Naive B cell (primary cell): ENCODE results near the gene PSMG1. TPM values are rescaled to one million over a fixed set of nuclear protein-coding genes. Genes with fewer than 3 reads are reported as not detected.

Source experiments
- ATAC-seq, 2 donors: fragments of 150-1000 bp; cut with Tn5 transposase; 2 replicates each; pipeline ENCODE4 v1.10.0; 2021; ENCODE audit warnings: low read depth in 2 of 2, mild to moderate bottlenecking in 2 of 2, moderate library complexity in 2 of 2
- DNase-seq: peaks from one replicate; pipeline ENCODE4 v3.0.0; 2022
- H3K27ac Mint-ChIP-seq, 6 donors: one replicate each; pipeline ENCODE4 v1.8.0; 2020 to 2022; ENCODE audit warnings: mild to moderate bottlenecking in 6 of 6, mixed read lengths in 6 of 6, moderate library complexity in 5 of 6, inconsistent platforms in 2 of 6
- H3K27me3 Mint-ChIP-seq, 3 donors: one replicate each; pipeline ENCODE4 v1.8.0; 2021 to 2022; ENCODE audit warnings: mixed read lengths in 3 of 3, mild to moderate bottlenecking in 1 of 3
- H3K36me3 Mint-ChIP-seq, 2 donors: one replicate each; pipeline ENCODE4 v1.8.0; 2020 to 2022; ENCODE audit warnings: mixed read lengths in 2 of 2, inconsistent platforms in 1 of 2, mild to moderate bottlenecking in 1 of 2
- H3K4me1 Mint-ChIP-seq, 3 donors: one replicate each; pipeline ENCODE4 v1.8.0; 2020 to 2022; ENCODE audit warnings: mixed read lengths in 3 of 3, inconsistent platforms in 1 of 3, mild to moderate bottlenecking in 1 of 3, moderate library complexity in 1 of 3
- H3K4me3 Mint-ChIP-seq, 8 donors: one replicate each; pipeline ENCODE4 v1.8.0; 2020 to 2022; ENCODE audit warnings: mild to moderate bottlenecking in 8 of 8, mixed read lengths in 8 of 8, moderate library complexity in 8 of 8, inconsistent platforms in 2 of 8
- H3K9me3 Mint-ChIP-seq, 7 donors: one replicate each; pipeline ENCODE4 v1.8.0; 2020 to 2022; ENCODE audit warnings: mixed read lengths in 7 of 7, mild to moderate bottlenecking in 5 of 7, inconsistent platforms in 2 of 7, moderate library complexity in 1 of 7
- polyA plus RNA-seq, 6 donors: library from polyadenylated mRNA; unstranded; fragments of 300-500 nt; fragmentation: Illumina TruSeq; gene quantifications; one replicate each; pipeline ENCODE4 v1.2.3, GENCODE V29; 2021; ENCODE audit warnings: low read depth in 6 of 6

Gene PSMG1
- polyA plus RNA-seq, 6 donors from 2014 or later: 16.0 to 32.8 (median 27.2) TPM

DNA sequence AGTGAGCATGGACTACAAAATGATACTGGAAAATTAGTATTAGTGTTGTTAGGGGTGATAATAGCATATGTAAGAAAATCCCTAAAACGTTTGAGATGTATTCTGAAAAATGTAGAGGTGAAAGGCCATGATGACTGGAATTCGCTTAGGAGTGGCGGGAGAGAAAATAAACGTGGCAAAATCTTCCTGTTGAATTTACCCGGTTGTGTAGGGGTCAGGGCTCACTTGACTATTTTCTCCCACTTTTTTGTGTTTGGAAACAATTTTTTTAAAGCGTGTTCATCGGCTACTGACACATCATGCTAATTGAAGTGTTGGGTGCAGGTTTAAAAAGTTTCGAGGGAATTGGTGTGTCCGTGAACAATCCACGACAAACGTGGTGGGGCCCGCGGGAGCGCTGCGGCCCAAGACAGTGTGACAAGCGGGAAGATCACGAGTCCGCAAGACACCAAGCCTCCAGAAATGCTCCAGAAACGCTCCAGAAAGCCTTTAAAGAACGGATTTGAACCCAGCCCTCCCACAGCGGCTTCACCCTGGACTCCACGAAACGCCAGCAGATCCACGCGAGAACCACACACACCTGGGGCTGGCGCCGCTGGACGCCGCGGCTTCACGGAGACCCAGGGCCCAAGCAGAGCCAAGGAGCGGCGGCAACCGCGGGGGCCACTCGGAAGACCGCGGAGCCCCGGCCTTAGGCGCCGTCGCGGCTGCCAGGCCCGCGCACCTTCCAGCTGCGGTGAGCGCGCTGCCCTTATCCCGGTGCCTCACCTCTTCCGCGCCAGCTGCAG, 573 bp downstream of the PSMG1 start:
- no peaks in the 10 kb centered on the region for H3K27me3 Mint-ChIP-seq
- H3K36me3 Mint-ChIP-seq: peaks cover 0 to 9% of the 10 kb centered on the region in 2 donors
- peak; percentile 33 to 43 for ATAC-seq
- no peak for DNase-seq
- H3K4me3 Mint-ChIP-seq: peak overlapping the region; percentile 92 to 99 (median 97)
- peak overlapping the region; percentile 91 to 98 (median 95) for H3K27ac Mint-ChIP-seq
- H3K4me1 Mint-ChIP-seq: peaks cover 16 to 30% (median 29%) of the 10 kb centered on the region in 3 donors
- no peaks in the 10 kb centered on the region for H3K9me3 Mint-ChIP-seq

DNA sequence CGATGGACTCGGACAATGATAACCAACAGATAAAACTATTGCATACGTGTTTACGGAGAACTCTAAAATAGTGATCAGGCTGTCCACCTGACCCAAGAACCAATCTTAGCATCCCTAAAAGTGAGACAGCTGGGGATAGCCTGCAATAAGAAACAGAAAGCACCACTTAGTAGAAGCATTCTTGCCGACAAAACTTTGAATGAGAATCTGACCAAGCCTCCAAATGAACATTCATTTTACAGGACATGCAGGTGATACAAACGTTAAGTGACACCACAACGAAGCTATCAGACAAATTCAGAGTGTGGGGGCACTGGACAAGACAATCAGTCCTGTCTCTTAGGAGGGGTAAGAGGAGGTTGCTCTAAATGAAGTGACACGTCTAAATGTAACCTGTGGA, 1.2 kb downstream of the PSMG1 start:
- DNase-seq: no peak
- peaks cover 16 to 30% (median 29%) of the 10 kb centered on the region in 3 donors for H3K4me1 Mint-ChIP-seq
- H3K4me3 Mint-ChIP-seq: peak overlapping the region; percentile 92 to 99 (median 97)
- ATAC-seq: no peak
- peak overlapping the region in 3 of 6 donors; percentile 2 to 92 (median 91) for H3K27ac Mint-ChIP-seq
- peaks cover 0 to 9% of the 10 kb centered on the region in 2 donors for H3K36me3 Mint-ChIP-seq
- H3K9me3 Mint-ChIP-seq: no peaks in the 10 kb centered on the region
- H3K27me3 Mint-ChIP-seq: no peaks in the 10 kb centered on the region

DNA sequence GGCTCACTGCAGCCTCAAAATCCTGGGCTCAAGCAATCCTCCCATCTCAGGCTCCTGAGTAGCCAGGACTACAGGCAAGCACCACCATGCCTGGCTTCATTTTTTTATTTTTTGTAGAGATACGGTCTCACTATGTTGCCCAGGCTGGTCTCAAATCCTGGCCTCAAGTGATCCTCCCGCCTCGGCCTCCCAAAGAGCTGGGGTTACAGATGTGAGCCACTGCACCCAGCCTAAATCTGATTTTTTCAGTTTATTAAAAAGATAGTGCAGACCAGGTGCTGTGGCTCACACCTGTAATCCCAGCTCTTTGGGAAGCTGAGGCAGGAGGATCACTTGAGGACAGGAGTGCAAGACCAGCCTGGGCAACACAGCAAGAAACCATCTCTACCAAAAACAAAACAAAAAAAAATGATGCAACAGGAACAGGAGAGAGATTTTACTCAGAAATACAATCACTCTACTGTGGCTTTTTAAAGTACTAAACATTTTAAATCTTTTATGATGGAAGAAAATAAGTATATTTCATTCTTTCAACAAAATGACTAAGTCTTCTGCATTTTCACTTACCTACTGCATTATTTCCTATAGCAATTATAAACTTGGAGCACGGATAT, 1.9 kb downstream of the PSMG1 start:
- Mint-ChIP-seq H3K4me3 (peak overlapping the region in 3 of 8 donors; percentile 92 to 99 (median 97)), H3K27me3 (no peaks in the 10 kb centered on the region), H3K36me3 (peaks cover 0 to 9% of the 10 kb centered on the region in 2 donors), H3K4me1 (peaks cover 16 to 29% (median 25%) of the 10 kb centered on the region in 3 donors), H3K9me3 (no peaks in the 10 kb centered on the region), H3K27ac (no peak overlapping the region)
- no peak for ATAC-seq
- no peak for DNase-seq

DNA sequence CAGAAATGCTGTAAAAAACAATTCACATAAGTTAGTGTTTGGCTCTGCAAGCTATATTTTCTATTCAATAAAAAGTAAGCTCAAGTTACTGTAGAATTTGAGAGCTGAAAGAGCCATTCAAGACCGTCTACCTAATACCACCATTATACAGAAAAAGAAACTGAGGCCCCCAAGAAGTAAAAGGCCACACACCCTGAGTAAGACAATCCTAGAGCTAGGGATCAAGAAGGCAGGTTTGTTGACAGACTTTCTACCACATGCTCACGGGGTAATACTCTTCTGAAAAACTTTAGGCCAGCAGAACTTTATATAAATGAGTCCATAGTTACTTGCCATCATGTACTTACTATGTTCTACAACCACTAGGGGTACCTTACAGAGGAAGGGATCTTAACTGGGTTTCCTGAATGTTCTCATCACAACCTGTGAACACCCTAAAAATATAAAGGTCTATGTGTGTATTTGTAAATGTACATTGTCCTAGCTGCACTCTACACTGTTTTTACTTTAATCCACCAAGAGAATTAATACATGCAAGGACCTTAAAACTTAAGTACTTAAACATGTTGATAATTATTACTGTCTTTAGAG, 2.7 kb downstream of the PSMG1 start:
- Mint-ChIP-seq H3K4me1 (peaks cover 20 to 29% (median 25%) of the 10 kb centered on the region in 3 donors), H3K27ac (no peak overlapping the region), H3K4me3 (peak overlapping the region in 1 of 8 donors; percentile 80), H3K9me3 (no peaks in the 10 kb centered on the region), H3K27me3 (no peaks in the 10 kb centered on the region), H3K36me3 (peaks cover 0 to 9% of the 10 kb centered on the region in 2 donors)
- DNase-seq: no peak
- no peak for ATAC-seq

DNA sequence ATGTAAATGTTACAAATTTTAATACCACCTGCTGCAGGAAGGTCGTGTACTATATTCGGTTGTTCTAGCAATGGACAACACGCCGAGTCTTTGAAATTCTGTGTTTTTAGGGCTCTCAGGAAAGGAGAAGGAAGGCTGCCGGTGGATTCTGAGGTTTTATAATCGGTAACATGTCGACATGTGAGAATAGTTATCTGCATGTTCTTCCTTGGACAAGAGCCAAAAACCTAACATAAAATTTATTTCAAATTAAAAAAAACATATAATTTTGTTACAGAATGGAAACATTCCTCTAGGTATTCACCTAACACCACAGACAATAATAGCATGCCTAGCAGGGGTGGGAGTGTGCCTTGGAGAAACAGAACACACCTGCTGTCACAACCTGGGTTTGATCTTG, 4.8 kb downstream of the PSMG1 start:
- Mint-ChIP-seq H3K9me3 (no peaks in the 10 kb centered on the region), H3K4me3 (no peak overlapping the region), H3K27ac (no peak overlapping the region)

DNA sequence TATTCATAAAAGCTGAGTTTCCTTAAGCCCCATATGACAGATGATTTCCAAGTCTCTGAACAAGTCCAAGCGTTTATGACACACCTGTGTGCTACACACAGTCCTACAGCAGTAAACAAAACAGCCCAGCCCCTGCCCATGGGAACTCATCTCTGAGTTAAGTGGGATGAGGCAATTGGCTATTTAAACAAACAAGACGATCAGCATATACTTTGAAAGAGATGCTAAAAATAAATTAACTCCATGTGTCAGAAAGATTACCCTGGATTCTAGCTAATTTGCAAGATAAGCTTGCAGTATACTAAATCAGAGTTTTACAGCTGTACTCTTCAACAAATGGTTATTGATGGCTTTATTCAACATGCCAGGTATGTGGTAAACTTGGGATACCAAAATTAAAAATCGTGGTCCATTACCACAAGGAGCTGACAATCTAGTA, 7.0 kb downstream of the PSMG1 start:
- Mint-ChIP-seq H3K4me1 (peaks cover 4 to 5% (median 5%) of the 10 kb centered on the region in 3 donors), H3K27ac (no peak overlapping the region), H3K9me3 (no peaks in the 10 kb centered on the region), H3K4me3 (no peak overlapping the region), H3K27me3 (no peaks in the 10 kb centered on the region), H3K36me3 (peaks cover 0 to 21% of the 10 kb centered on the region in 2 donors)
- DNase-seq (no peak), ATAC-seq (no peak)

More for the DNA sequence above, 4.8 kb downstream of the PSMG1 start:
- no peak for ATAC-seq
- H3K27me3 Mint-ChIP-seq: no peaks in the 10 kb centered on the region
- peaks cover 0 to 17% of the 10 kb centered on the region in 2 donors for H3K36me3 Mint-ChIP-seq
- peaks cover 14 to 19% (median 16%) of the 10 kb centered on the region in 3 donors for H3K4me1 Mint-ChIP-seq
- DNase-seq: no peak

DNA sequence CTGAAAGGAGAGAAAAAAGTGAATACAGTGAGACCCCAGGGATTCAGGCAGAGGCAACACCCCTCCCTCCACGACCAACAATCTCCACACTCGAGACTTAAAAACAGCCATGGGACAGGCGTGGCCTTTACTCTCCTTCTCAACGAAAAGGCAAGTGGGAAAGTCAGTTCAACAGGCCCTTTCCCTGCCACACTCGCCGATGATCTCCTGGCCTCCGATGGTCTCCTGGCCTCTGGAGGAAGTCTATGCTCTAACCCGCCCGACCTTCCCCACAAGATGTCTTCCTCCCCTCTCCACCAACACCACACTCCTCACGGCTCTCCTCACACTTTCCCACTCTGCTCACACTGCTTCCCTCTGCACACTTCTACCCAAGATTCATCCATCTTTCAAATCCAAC, 7.6 kb downstream of the PSMG1 start:
- Mint-ChIP-seq H3K27ac (no peak overlapping the region), H3K4me1 (peaks cover 3 to 5% (median 4%) of the 10 kb centered on the region in 3 donors), H3K27me3 (no peaks in the 10 kb centered on the region), H3K36me3 (peaks cover 0 to 21% of the 10 kb centered on the region in 2 donors), H3K9me3 (no peaks in the 10 kb centered on the region), H3K4me3 (no peak overlapping the region)
- no peak for DNase-seq
- no peak for ATAC-seq

DNA sequence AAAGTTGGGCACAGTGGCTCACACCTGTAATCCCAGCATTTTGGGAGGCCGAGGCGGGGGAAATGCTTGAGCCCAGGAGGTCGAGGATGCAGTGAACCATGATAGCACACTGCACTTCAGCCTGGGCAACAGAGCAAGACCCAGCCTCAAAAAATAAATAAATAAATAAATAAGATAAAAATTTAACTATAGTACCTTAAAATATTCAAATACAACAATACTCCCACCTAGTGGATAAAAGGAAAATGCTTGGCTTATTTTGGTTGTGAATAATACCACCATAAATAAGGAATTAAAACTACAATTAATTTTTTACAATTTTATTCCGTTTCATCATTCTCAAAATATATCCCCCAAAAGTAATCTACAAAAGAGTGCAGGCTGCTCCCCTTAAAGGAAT, 8.1 kb downstream of the PSMG1 start:
- H3K9me3 Mint-ChIP-seq: no peaks in the 10 kb centered on the region
- no peaks in the 10 kb centered on the region for H3K27me3 Mint-ChIP-seq
- DNase-seq (no peak), ATAC-seq (no peak)
- no peak overlapping the region for H3K27ac Mint-ChIP-seq
- peaks cover 0 to 17% of the 10 kb centered on the region in 2 donors for H3K36me3 Mint-ChIP-seq
- H3K4me1 Mint-ChIP-seq: peaks cover 0 to 4% (median under 1%) of the 10 kb centered on the region in 3 donors
- H3K4me3 Mint-ChIP-seq: no peak overlapping the region

DNA sequence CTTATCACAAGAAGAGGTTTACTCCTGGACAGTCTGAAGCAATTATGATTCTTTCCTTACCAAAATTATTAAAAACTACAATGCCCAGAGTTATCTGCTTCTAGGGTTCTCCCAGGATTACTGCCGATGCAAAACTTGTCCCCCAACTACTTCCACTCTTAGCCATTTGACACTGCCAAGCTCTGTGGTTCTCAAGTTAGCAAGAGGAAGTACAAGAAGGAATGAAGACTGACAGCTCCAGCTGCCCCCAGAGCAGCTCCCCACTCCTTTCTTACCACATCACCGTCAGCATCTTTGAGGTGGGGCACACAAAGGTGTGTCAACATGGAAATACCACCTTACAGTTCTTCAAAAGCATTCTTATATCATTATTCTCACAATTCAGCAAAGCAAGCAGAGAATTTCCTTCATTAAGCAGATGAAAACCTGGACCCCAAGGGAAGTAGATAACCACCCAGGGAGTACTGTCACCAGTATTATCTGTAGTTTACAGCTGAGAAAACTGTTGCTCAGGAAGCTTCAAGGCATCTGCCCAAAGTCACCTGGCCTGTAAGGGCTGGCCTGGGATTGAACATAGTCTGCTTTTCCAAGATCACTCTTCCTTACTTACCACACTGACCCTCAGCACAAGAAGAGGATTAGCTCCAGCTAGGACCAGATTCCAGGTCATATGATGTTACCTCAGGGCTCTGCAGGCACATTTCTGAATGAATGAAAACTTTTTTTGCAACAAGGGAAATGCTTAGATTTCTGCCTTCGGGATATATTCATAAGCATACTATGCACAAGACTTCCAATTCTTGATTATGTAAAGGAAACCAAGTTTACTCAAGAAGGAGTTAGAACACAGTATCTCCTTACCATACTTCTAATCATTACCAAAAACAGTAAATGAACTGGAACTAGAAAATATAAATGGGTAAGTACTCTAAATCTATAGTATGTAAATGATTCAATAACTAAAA, 9.3 kb downstream of the PSMG1 start:
- H3K27ac Mint-ChIP-seq: peak overlapping the region in 1 of 6 donors; percentile 70
- H3K4me3 Mint-ChIP-seq: no peak overlapping the region
- no peaks in the 10 kb centered on the region for H3K9me3 Mint-ChIP-seq
- peaks cover 0 to 12% of the 10 kb centered on the region in 2 donors for H3K36me3 Mint-ChIP-seq
- DNase-seq (no peak), ATAC-seq (no peak)
- no peaks in the 10 kb centered on the region for H3K27me3 Mint-ChIP-seq
- H3K4me1 Mint-ChIP-seq: peaks cover 0 to 4% (median 0%) of the 10 kb centered on the region in 3 donors

DNA sequence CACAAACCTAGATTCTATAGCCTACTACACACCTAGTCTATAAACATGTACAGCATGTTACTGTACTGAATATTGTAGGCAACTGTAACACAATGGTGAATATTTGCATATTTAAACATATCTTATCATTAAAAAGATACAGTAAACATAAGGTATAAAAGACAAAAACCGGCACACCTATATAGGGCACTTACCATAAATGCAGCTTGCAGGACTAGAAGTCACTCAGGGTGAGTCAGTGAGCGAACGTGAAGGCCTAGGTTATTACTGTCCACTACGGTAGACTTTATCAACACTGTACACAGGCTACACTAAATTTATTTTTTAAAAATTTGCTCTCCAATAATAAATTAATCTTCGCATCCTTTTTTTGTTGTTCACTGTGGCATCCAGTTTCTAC, 13.3 kb downstream of the PSMG1 start:
- ATAC-seq (no peak), DNase-seq (no peak)
- no peak overlapping the region for H3K4me3 Mint-ChIP-seq
- no peak overlapping the region for H3K27ac Mint-ChIP-seq
- H3K27me3 Mint-ChIP-seq: peaks cover 0 to 9% (median 0%) of the 10 kb centered on the region in 3 donors
- peaks cover under 1 to 12% of the 10 kb centered on the region in 2 donors for H3K36me3 Mint-ChIP-seq
- H3K9me3 Mint-ChIP-seq: peaks cover 0 to 8% (median 5%) of the 10 kb centered on the region in 7 donors
- H3K4me1 Mint-ChIP-seq: no peaks in the 10 kb centered on the region

DNA sequence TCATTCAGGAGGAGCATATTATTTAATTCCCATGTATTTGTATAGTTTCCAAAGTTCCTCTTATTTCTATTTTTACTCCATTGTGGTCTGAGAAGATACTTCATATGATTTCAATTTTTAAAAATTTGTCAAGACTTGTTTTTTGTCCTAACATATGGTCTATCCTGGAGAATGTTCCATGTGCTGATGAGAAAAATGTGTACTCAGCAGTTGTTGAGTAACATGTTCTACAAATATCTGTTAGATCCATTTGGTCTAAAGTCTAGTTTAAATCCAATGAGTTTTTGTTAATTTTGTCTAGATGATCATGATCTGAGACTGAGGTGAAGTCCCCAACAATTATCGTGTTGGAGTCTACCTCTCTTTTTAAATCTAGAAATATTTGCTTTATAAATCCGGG, 14.5 kb downstream of the PSMG1 start:
- peaks cover 0 to 10% (median under 1%) of the 10 kb centered on the region in 3 donors for H3K27me3 Mint-ChIP-seq
- ATAC-seq (no peak), DNase-seq (no peak)
- peaks cover 0 to 19% (median 13%) of the 10 kb centered on the region in 7 donors for H3K9me3 Mint-ChIP-seq
- no peak overlapping the region for H3K4me3 Mint-ChIP-seq
- peaks cover 8 to 10% of the 10 kb centered on the region in 2 donors for H3K36me3 Mint-ChIP-seq
- no peak overlapping the region for H3K27ac Mint-ChIP-seq
- no peaks in the 10 kb centered on the region for H3K4me1 Mint-ChIP-seq

DNA sequence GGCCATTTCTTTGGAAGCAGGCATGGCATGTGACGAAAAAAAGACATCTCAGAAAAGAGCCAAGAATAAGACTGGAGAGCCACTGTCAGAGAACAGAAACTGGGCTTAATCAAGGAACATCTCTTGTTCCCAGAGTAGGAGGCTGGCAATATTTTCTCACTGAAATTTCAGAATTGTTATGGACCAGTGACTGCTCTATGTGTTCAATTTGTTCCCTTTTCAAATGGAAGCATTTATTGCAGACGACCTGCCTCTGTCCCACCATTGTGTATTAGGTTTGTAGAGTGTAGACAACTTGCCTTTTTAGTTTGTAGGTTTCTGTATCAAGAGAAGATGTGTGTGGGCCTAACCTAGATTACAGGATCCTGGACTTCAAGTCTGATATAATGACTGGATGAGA, 18.7 kb downstream of the PSMG1 start:
- Mint-ChIP-seq H3K27ac (no peak overlapping the region), H3K27me3 (peaks cover 0 to 17% (median 6%) of the 10 kb centered on the region in 3 donors), H3K36me3 (peaks cover 8 to 9% of the 10 kb centered on the region in 2 donors), H3K9me3 (peaks cover 4 to 26% (median 18%) of the 10 kb centered on the region in 7 donors), H3K4me3 (no peak overlapping the region), H3K4me1 (no peaks in the 10 kb centered on the region)
- DNase-seq (no peak), ATAC-seq (no peak)
